ENCODE data around the gene FKBP15. TPM values are rescaled to one million over a fixed set of nuclear protein-coding genes. Genes with fewer than 3 reads are reported as not detected.

FKBP15 gene
- total and polyA plus RNA-seq, 2 of the 8 experiments (the other 6 are each of a cell fraction or from before 2014, with no cell fraction given), result 9.9 to 13.8 TPM

DNA sequence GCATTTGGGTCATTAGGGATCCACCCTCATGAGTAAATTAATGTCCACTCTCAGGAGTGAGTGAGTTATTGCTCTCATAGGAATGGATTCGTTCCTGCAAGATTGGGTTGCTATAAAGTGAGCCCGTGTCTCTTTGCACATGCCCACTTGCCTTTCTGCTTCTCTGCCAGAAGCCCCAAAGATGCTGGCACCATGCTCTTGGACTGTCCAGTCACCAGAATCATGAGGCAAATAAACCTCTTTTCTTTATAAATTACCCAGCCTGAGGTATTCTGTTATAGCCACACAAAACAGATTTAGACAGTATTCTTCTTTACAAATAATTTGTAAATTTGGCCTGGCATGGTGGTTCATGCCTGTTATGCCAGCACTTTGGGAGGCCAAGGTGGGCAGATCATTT lies 29.7 kb upstream of the FKBP15 start:
- H3K56ac ChIP-seq (replicated peaks; ENCODE audit: insufficient read length, low read depth, low read length), result no peak overlapping the region
- no peak overlapping the region for H2BK20ac ChIP-seq (ENCODE audit: low read length)
- H3K4ac ChIP-seq (replicated peaks; ENCODE audit: insufficient read length, low read depth, low read length), result no peak overlapping the region
- no peak overlapping the region for H3K4me3 ChIP-seq (ENCODE audit: extremely low read depth in 1 of 4, insufficient read depth in 2 of 4, low read depth in 3 of 4, low read length in 4 of 4)
- H3K23ac ChIP-seq (ENCODE audit: insufficient read length), result no peak overlapping the region
- no peak overlapping the region for H2BK12ac ChIP-seq (ENCODE audit: low read depth, low read length)
- no peak overlapping the region for H2AFZ ChIP-seq (ENCODE audit: low read length)
- no peak overlapping the region for H3K4me2 ChIP-seq (ENCODE audit: insufficient read depth in 1 of 2, low read depth in 2 of 2, low read length in 2 of 2)
- H3K14ac ChIP-seq (ENCODE audit: insufficient read length), result no peak overlapping the region
- no peaks in the 10 kb centered on the region for H3K79me1 ChIP-seq (ENCODE audit: low read depth, low read length)
- no peak overlapping the region for H3K9ac ChIP-seq (replicated peaks in 1 of 4; ENCODE audit: extremely low read depth in 1 of 4, low read depth in 3 of 4, low read length in 3 of 4)
- no peaks in the 10 kb centered on the region for H3K4me1 ChIP-seq (replicated peaks in 1 of 4; ENCODE audit: control insufficient read depth in 3 of 4, insufficient read depth in 4 of 4, low read length in 3 of 4)
- H4K8ac ChIP-seq (ENCODE audit: extremely low read depth, insufficient read depth, low read length), result no peak overlapping the region
- DNase-seq (ENCODE audit: low read depth in 1 of 2, low spot score in 2 of 2), result no peak
- POLR2A ChIA-PET (ENCODE audit: partially characterized antibody), result interaction anchor here (1.0 kb wide), 1 partner anchor 28 kb away, joined by 3 read pairs; no protein-coding TSS in a partner anchor
- H4K91ac ChIP-seq (replicated peaks; ENCODE audit: insufficient read length, low read length), result no peak overlapping the region
- H3K36me3 ChIP-seq (ENCODE audit: control insufficient read depth in 2 of 4, insufficient read depth in 4 of 4, low read length in 3 of 4), result no peaks in the 10 kb centered on the region; a peak in 1 of 8 replicates
- H3K79me2 ChIP-seq (ENCODE audit: control insufficient read depth in 1 of 2, insufficient read depth in 2 of 2, low read length in 2 of 2), result no peaks in the 10 kb centered on the region
- H4K20me1 ChIP-seq (replicated peaks in 1 of 2; ENCODE audit: control insufficient read depth in 1 of 2, insufficient read depth in 2 of 2, low read length in 2 of 2), result no peaks in the 10 kb centered on the region
- no peak overlapping the region for H4K5ac ChIP-seq (ENCODE audit: insufficient read length, low read depth, low read length)
- no peak for FAIRE-seq
- 90% methylated on average over 2 of the region's 2 CpGs; no CpG with 5 or more reads in 1 of the 2 experiments for WGBS, 2 experiments (ENCODE audit: extremely low coverage in 1 of 2, insufficient coverage in 1 of 2, insufficient read length in 1 of 2, insufficient replicate concordance in 2 of 2, low coverage in 1 of 2, low lambda C conversion rate in 2 of 2, missing lambda C conversion rate in 1 of 2)
- no peak overlapping the region for H2BK15ac ChIP-seq (ENCODE audit: low read length)
- H2AK5ac ChIP-seq (ENCODE audit: low read depth, low read length), result no peak overlapping the region
- no peak overlapping the region for H3K18ac ChIP-seq (ENCODE audit: extremely low read depth, low read length)
- H3K27me3 ChIP-seq (replicated peaks in 1 of 4; ENCODE audit: control insufficient read depth in 3 of 4, extremely low read depth in 1 of 4, insufficient read depth in 3 of 4, low read length in 3 of 4), result no peaks in the 10 kb centered on the region
- H3K27ac ChIP-seq (ENCODE audit: low read depth, low read length), result no peak overlapping the region
- CTCF ChIA-PET (ENCODE audit: partially characterized antibody), result no interaction called here
- H2BK5ac ChIP-seq (ENCODE audit: low read depth, low read length), result no peak overlapping the region
- H2BK120ac ChIP-seq (replicated peaks; ENCODE audit: low read depth, low read length), result no peak overlapping the region
- H3K23me2 ChIP-seq (ENCODE audit: low read depth, low read length), result no peaks in the 10 kb centered on the region
- H3K9me3 ChIP-seq (ENCODE audit: insufficient read depth in 2 of 2, low read depth in 1 of 2, low read length in 1 of 2), result no peaks in the 10 kb centered on the region
- TF ChIP-seq CHD1 (IDR thresholded peaks at IDR 0.05; ENCODE audit: low read depth, low read length) (no peak), RAD21 (IDR thresholded peaks at IDR 0.05 in 1 of 2, conservative IDR thresholded peaks at IDR 0.05 in 1 of 2; ENCODE audit: low read depth in 2 of 2, low read length in 2 of 2) (no peak)

Measured in H1 (cell line).